Gastrocnemius medialis (tissue), 4 donors: Measurements from ENCODE around the gene TMEM132C.

Source experiments
- POLR2A ChIP-seq, 2 donors: fragments of 450-650 bp; IDR thresholded peaks; one replicate each; pipeline ENCODE4 v1.6.1; 2017; ENCODE audit warnings: antibody characterized with exemption in 2 of 2, mild to moderate bottlenecking in 2 of 2, moderate library complexity in 2 of 2
- TF ChIP-seq, protein P1 (sequence below), 5 experiments: fragments of 450-650 bp in 3 of 5; fragments of 200-600 bp in 2 of 5; sonication (generic) in 2 of 5; IDR thresholded peaks in 4 of 5; conservative IDR thresholded peaks in 1 of 5; 1 replicate in 4 of 5; 2 replicates in 1 of 5; pipeline ENCODE4 v1.5.1; 2016 to 2019; ENCODE audit warnings: antibody characterized with exemption in 5 of 5, mild to moderate bottlenecking in 3 of 5, moderate library complexity in 3 of 5

- TF ChIP-seq POLR2A (IDR thresholded peaks at IDR 0.05): no peak
- TF ChIP-seq, protein P1, sequence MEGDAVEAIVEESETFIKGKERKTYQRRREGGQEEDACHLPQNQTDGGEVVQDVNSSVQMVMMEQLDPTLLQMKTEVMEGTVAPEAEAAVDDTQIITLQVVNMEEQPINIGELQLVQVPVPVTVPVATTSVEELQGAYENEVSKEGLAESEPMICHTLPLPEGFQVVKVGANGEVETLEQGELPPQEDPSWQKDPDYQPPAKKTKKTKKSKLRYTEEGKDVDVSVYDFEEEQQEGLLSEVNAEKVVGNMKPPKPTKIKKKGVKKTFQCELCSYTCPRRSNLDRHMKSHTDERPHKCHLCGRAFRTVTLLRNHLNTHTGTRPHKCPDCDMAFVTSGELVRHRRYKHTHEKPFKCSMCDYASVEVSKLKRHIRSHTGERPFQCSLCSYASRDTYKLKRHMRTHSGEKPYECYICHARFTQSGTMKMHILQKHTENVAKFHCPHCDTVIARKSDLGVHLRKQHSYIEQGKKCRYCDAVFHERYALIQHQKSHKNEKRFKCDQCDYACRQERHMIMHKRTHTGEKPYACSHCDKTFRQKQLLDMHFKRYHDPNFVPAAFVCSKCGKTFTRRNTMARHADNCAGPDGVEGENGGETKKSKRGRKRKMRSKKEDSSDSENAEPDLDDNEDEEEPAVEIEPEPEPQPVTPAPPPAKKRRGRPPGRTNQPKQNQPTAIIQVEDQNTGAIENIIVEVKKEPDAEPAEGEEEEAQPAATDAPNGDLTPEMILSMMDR (IDR thresholded peaks at IDR 0.05 in 4 of 5, conservative IDR thresholded peaks at IDR 0.05 in 1 of 5): no peak
Observed at GRCh38 chr12:128415036-128415560, 148.1 kb downstream of the TMEM132C start.
